HCT116 (cell line): ENCODE results near the gene SPATA20. TPM values are rescaled to one million over a fixed set of nuclear protein-coding genes. Genes with fewer than 3 reads are reported as not detected.

Experiments
- ATAC-seq: fragments of 200-7000 bp; cut with Tn5 transposase; 2 replicates; pipeline ENCODE4 v1.9.1; 2020; ENCODE audit warnings: mild to moderate bottlenecking, moderate library complexity
- BruUV-seq: library from RNA; stranded (reverse); fragments of 400-500 nt; replicated peaks from 2 replicates; lab custom pipeline; 2021; lab: Mats Ljungman, UMichigan
- CTCF ChIA-PET: fragments of 300-600 bp; sonication (Branson Sonifier 250); formaldehyde crosslinking; loops from one replicate; lab custom pipeline; 2021; ENCODE audit warnings: antibody characterized with exemption; lab: Charles Lee
- POLR2A ChIA-PET: fragments of 300-600, 350-600 bp; sonication (Branson Sonifier 250); formaldehyde crosslinking; loops from one replicate; lab custom pipeline; 2021; ENCODE audit warnings: antibody characterized with exemption; lab: Charles Lee
- RAD21 ChIA-PET, 2 experiments: fragments of 300-600 bp; sonication (Branson Sonifier 250); formaldehyde crosslinking; loops; one replicate each; lab custom pipeline; 2023; ENCODE audit warnings: low total read pairs in 2 of 2; ENCODE audit not compliant: uncharacterized antibody in 2 of 2, unreplicated experiment in 2 of 2, low non-redundant PET in 1 of 2; lab: Charles Lee
- DNase-seq: peaks from one replicate; pipeline ENCODE4 v3.0.0-alpha.2; 2010; ENCODE audit warnings: low read depth, low spot score
- H2AFZ ChIP-seq: fragments of 200-600 bp; shearing (Covaris generic), sonication (generic); 2 replicates; pipeline ENCODE4 v1.6.1; 2017; ENCODE audit warnings: low read depth, mixed run types, mixed read lengths, antibody characterized with exemption, low read length; ENCODE audit not compliant: poor library complexity, severe bottlenecking
- H3K27ac ChIP-seq: 2 replicates; pipeline ENCODE4 v1.5.1; 2012; ENCODE audit warnings: low read depth, low read length
- H3K27me3 ChIP-seq: fragments of 200-600 bp; sonication (generic); 2 replicates; pipeline ENCODE4 v1.6.1; 2016; ENCODE audit warnings: mixed run types, low read length, mixed read lengths; ENCODE audit not compliant: insufficient read depth
- H3K36me3 ChIP-seq, 2 experiments: fragments of 200-500 bp in 1 of 2; fragments of 200-600 bp in 1 of 2; sonication (Bioruptor generic) in 1 of 2; sonication (generic) in 1 of 2; 2 replicates each; pipeline versions ENCODE4 v1.5.1 to v1.6.1; 2014 to 2016; ENCODE audit warnings: low read length in 2 of 2, inconsistent platforms in 1 of 2, mixed read lengths in 1 of 2, mixed run types in 1 of 2; ENCODE audit not compliant: insufficient read depth in 2 of 2, control insufficient read depth in 1 of 2
- H3K4me1 ChIP-seq, 2 experiments: fragments of 200-600 bp in 1 of 2; sonication (generic) in 1 of 2; 2 replicates each; pipeline versions ENCODE4 v1.5.1 to v1.6.1; 2012 to 2017; ENCODE audit warnings: low read length in 2 of 2, inconsistent platforms in 1 of 2, mild to moderate bottlenecking in 1 of 2, mixed read lengths in 1 of 2, mixed run types in 1 of 2, moderate library complexity in 1 of 2; ENCODE audit not compliant: insufficient read depth in 2 of 2, control insufficient read depth in 1 of 2
- H3K4me2 ChIP-seq: fragments of 200-600 bp; sonication (generic); 2 replicates; pipeline ENCODE4 v1.6.1; 2017; ENCODE audit warnings: mixed run types, low read length, mixed read lengths
- H3K4me3 ChIP-seq, 2 experiments: fragments of 200-600 bp in 1 of 2; sonication (generic) in 1 of 2; replicated peaks in 1 of 2; 2 replicates each; pipeline ENCODE4 v1.5.1; 2011 to 2016; ENCODE audit warnings: low read length in 2 of 2, control low read depth in 1 of 2, low read depth in 1 of 2, mild to moderate bottlenecking in 1 of 2, mixed read lengths in 1 of 2, mixed run types in 1 of 2
- H3K79me2 ChIP-seq: fragments of 200-600 bp; sonication (generic); 2 replicates; pipeline ENCODE4 v1.6.1; 2017; ENCODE audit warnings: mild to moderate bottlenecking, mixed run types, low read length, moderate library complexity, mixed read lengths; ENCODE audit not compliant: insufficient read depth
- H3K9ac ChIP-seq: fragments of 200-600 bp; sonication (generic); 2 replicates; pipeline ENCODE4 v1.6.1; 2016; ENCODE audit warnings: low read length, mixed read lengths
- H3K9me2 ChIP-seq: fragments of 200-600 bp; sonication (generic), shearing (Covaris generic); 2 replicates; pipeline ENCODE4 v1.6.1; 2017; ENCODE audit warnings: mixed run types, mild to moderate bottlenecking, moderate library complexity; ENCODE audit not compliant: insufficient read depth
- H3K9me3 ChIP-seq, 2 experiments: fragments of 200-500 bp in 1 of 2; fragments of 200-600 bp in 1 of 2; sonication (Bioruptor generic) in 1 of 2; sonication (generic) in 1 of 2; 2 replicates each; pipeline ENCODE4 v1.6.1; 2014 to 2017; ENCODE audit warnings: low read length in 2 of 2, mixed read lengths in 2 of 2, inconsistent platforms in 1 of 2, low read depth in 1 of 2, mild to moderate bottlenecking in 1 of 2, mixed run types in 1 of 2, moderate library complexity in 1 of 2; ENCODE audit not compliant: control insufficient read depth in 1 of 2, insufficient read depth in 1 of 2
- H4K20me1 ChIP-seq: fragments of 200-600 bp; sonication (generic), shearing (Covaris generic); 2 replicates; pipeline ENCODE4 v1.6.1; 2017; ENCODE audit warnings: mixed run types, mild to moderate bottlenecking, moderate library complexity; ENCODE audit not compliant: insufficient read depth
- CEBPB ChIP-seq: IDR thresholded peaks from 2 replicates; pipeline ENCODE4 v1.6.1; 2012; ENCODE audit warnings: low read depth
- EGR1 ChIP-seq: IDR thresholded peaks from 2 replicates; pipeline ENCODE4 v1.6.1; 2012; ENCODE audit warnings: low read depth
- JUND ChIP-seq: IDR thresholded peaks from 2 replicates; pipeline ENCODE4 v1.6.1; 2012
- POLR2A ChIP-seq: IDR thresholded peaks from 2 replicates; pipeline ENCODE4 v1.7.0; 2011; ENCODE audit warnings: borderline replicate concordance; ENCODE audit not compliant: insufficient read depth, insufficient read length; ENCODE audit errors: extremely low read depth
- RAD21 ChIP-seq: IDR thresholded peaks from 2 replicates; pipeline ENCODE4 v1.6.1; 2012; ENCODE audit warnings: low read depth, mild to moderate bottlenecking
- REST ChIP-seq: IDR thresholded peaks from 2 replicates; pipeline ENCODE4 v1.6.1; 2012; ENCODE audit warnings: low read depth
- SP1 ChIP-seq: IDR thresholded peaks from 2 replicates; pipeline ENCODE4 v1.6.1; 2012; ENCODE audit warnings: low read depth
- YY1 ChIP-seq: IDR thresholded peaks from 2 replicates; pipeline ENCODE4 v1.6.1; 2011; ENCODE audit warnings: low read length, low read depth, moderate library complexity, mild to moderate bottlenecking; ENCODE audit not compliant: insufficient replicate concordance; ENCODE audit errors: extremely low read depth
- ZFX ChIP-seq: fragments of 450-650 bp; IDR thresholded peaks from 2 replicates; pipeline ENCODE4 v1.6.1; 2017
- intact Hi-C: fragments of 100-400 bp; cut with micrococcal nuclease; formaldehyde crosslinking; loops from 2 replicates; pipeline ENCODE4 v1.10.0; 2022
- total RNA-seq: library from RNA; stranded (reverse); gene quantifications from one replicate; pipeline ENCODE4 v1.2.1, GENCODE V29; 2021; ENCODE audit not compliant: unreplicated experiment

The SPATA20 gene
- total RNA-seq, 1 experiment from 2014 or later, result 57.5 TPM

- no peak for ATAC-seq
- no peaks in the 10 kb centered on the region for H3K27me3 ChIP-seq
- H3K27ac ChIP-seq, result no peak overlapping the region
- no peak overlapping the region for H3K4me2 ChIP-seq
- intact Hi-C loops, result no loop called here
- no TSS peak for BruUV-seq
- H3K9me3 ChIP-seq, result no peaks in the 10 kb centered on the region
- H3K36me3 ChIP-seq, result no peaks in the 10 kb centered on the region
- no peak for TF ChIP-seq POLR2A
- no peak for TF ChIP-seq EGR1
- TF ChIP-seq JUND, result no peak
- no peak for TF ChIP-seq SP1
- no peak for TF ChIP-seq YY1
- no peak for TF ChIP-seq REST
- no peak for TF ChIP-seq ZFX
- no peak for TF ChIP-seq RAD21
- TF ChIP-seq CEBPB, result no peak
- H4K20me1 ChIP-seq, result no peaks in the 10 kb centered on the region
- H2AFZ ChIP-seq, result no peak overlapping the region
- H3K9me2 ChIP-seq, result no peaks in the 10 kb centered on the region
- ChIA-PET CTCF (no interaction called here), POLR2A (no interaction called here), RAD21 (interaction anchor here in 1 of 2 experiments (0.6 kb wide), 1 partner anchor 67 kb away, joined by 4 read pairs; no protein-coding TSS in a partner anchor)
- H3K4me1 ChIP-seq, result peaks cover 6 to 18% of the 10 kb centered on the region in 2 experiments; a peak in 3 of 4 replicates
- no peak overlapping the region for H3K9ac ChIP-seq
- no peak overlapping the region for H3K4me3 ChIP-seq
- H3K79me2 ChIP-seq, result no peaks in the 10 kb centered on the region
- DNase-seq, result no peak
Measured at GRCh38 chr17:50561746-50562141, 14.8 kb downstream of the SPATA20 start.
